ENCODE measurements around the gene RGL2.

- no peak for TF ChIP-seq CTCF (conservative IDR thresholded peaks at IDR 0.05; ENCODE audit: low read depth, low read length)
- no peak for TF ChIP-seq EZH2 (IDR thresholded peaks at IDR 0.05; ENCODE audit: borderline replicate concordance, low read depth, low read length, poor library complexity, severe bottlenecking)
Observed at GRCh38 chr6:33276581-33276863, 22.2 kb downstream of the RGL2 start.
